ENCODE results near the gene FOXP3.

DNA sequence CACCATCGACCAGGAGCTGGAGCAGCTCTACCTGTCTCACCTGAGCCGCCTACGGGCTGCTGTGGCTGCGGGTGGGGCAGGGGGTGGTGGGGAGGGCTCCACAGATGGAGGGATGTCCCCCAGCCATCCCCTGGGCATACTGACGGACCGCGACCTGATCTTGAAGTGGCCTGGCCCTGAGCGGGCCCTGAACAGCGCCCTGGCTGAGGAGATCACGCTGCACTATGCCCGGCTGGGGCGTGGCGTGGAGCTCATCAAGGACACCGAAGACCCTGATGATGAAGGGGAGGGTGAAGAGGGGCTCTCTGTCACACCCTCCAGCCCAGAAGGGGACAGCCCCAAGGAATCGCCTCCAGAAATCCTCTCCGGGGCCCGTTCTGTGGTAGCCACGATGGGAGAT, 21.6 kb upstream of the FOXP3 start:
- TF ChIP-seq MAX (IDR thresholded peaks at IDR 0.05) (no peak), TAF1 (IDR thresholded peaks at IDR 0.05; ENCODE audit: low read depth) (no peak), CREB1 (IDR thresholded peaks at IDR 0.05; ENCODE audit: low read depth) (no peak), TCF12 (IDR thresholded peaks at IDR 0.05; ENCODE audit: low read depth) (no peak), EGR1 (IDR thresholded peaks at IDR 0.05) (no peak), NFIC (IDR thresholded peaks at IDR 0.05) (no peak), CEBPB (IDR thresholded peaks at IDR 0.05) (no peak), EP300 (IDR thresholded peaks at IDR 0.05; ENCODE audit: borderline replicate concordance) (no peak), RAD21 (IDR thresholded peaks at IDR 0.05; ENCODE audit: low read depth) (no peak), REST (IDR thresholded peaks at IDR 0.05; ENCODE audit: low read depth) (no peak), FOXM1 (IDR thresholded peaks at IDR 0.05; ENCODE audit: borderline replicate concordance, low read depth) (no peak), YY1 (IDR thresholded peaks at IDR 0.05; ENCODE audit: low read depth) (no peak)
- TF ChIP-seq, protein P1, sequence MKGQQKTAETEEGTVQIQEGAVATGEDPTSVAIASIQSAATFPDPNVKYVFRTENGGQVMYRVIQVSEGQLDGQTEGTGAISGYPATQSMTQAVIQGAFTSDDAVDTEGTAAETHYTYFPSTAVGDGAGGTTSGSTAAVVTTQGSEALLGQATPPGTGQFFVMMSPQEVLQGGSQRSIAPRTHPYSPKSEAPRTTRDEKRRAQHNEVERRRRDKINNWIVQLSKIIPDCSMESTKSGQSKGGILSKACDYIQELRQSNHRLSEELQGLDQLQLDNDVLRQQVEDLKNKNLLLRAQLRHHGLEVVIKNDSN (IDR thresholded peaks at IDR 0.05), result no peak

Measured in Ishikawa (cell line).